Pancreas (tissue), 10 donors: ENCODE data around the gene NRCAM. TPM values are rescaled to one million over a fixed set of nuclear protein-coding genes. Genes with fewer than 3 reads are reported as not detected.
A peak's percentile ranks its signal among the peaks of the same experiment; 100 is the strongest.

Experiments
- ATAC-seq, 4 donors: fragments of 200-7000 bp; cut with Tn5 transposase; one replicate each; pipeline versions ENCODE4 v1.8.0 to v1.9.1; 2020; ENCODE audit warnings: mild to moderate bottlenecking in 4 of 4, moderate library complexity in 4 of 4
- DNase-seq, 6 donors: peaks; one replicate each; pipeline ENCODE4 v3.0.0-alpha.2; 2020
- FAIRE-seq: peaks from 2 replicates; lab custom pipeline; 2012; peaks lifted over from hg19 to GRCh38; lab: Jason Lieb, UNC
- H3K27ac ChIP-seq, 4 donors: fragments of 200-600 bp; sonication (generic); 1 replicate in 3 of 4; 2 replicates in 1 of 4; pipeline versions ENCODE4 v1.5.0 to v1.8.0; 2020
- H3K27me3 ChIP-seq, 4 donors: fragments of 200-600 bp; one replicate each; pipeline ENCODE4 v1.8.0; 2021
- H3K36me3 ChIP-seq, 3 donors: fragments of 200-600 bp; sonication (generic) in 1 of 3; one replicate each; pipeline versions ENCODE4 v1.5.0 to v1.8.0; 2020 to 2021
- H3K4me1 ChIP-seq, 3 donors: fragments of 200-600 bp; one replicate each; pipeline ENCODE4 v1.8.0; 2021
- H3K4me3 ChIP-seq, 4 donors: fragments of 200-600 bp; sonication (generic) in 2 of 4; one replicate each; pipeline versions ENCODE4 v1.5.0 to v1.8.0; 2020 to 2021
- H3K9me3 ChIP-seq, 4 donors: fragments of 200-600 bp; one replicate each; pipeline ENCODE4 v1.8.0; 2021
- CTCF ChIP-seq, 4 donors: fragments of 200-600 bp; sonication (generic) in 3 of 4; IDR thresholded peaks; one replicate each; pipeline versions ENCODE4 v1.5.0 to v1.8.0; 2021; ENCODE audit warnings: antibody characterized with exemption in 4 of 4
- WGBS, 2 donors: extraction: QIAGEN DNeasy Blood & Tissue Kit; methylation state at CpG; one replicate each; pipeline ENCODE4 v1.1.7; 2013; 5-methylcytosine and 5-hydroxymethylcytosine counted together
- intact Hi-C, 3 donors: fragments of 100-400 bp; cut with DNase I; formaldehyde crosslinking; loops; one replicate each; pipeline versions ENCODE4 v1.11.1 to v1.14.2; 2022
- polyA plus RNA-seq, 2 donors: library from polyadenylated mRNA; stranded (reverse); fragments of 200-250 nt; gene quantifications; one replicate each; pipeline ENCODE4 v1.2.3, GENCODE V29; 2013
- total RNA-seq, 6 donors: library from RNA; stranded (reverse); fragmentation: NEBNext Ultra II Directional in 4 of 6; extraction: Animal tissue kit (Norgen Biotek cat#: 25700) in 4 of 6; gene quantifications; one replicate each; pipeline versions ENCODE4 v1.2.1 to v1.2.4, GENCODE V29; 2021 to 2023
- donor health status: healthy with polysubstance abuse.
- donor health status: DM: no; HTN: no; CAD: no; lungs with moderate emphysema.
- donor health status: DM: no; HTN: no; CAD: no.
- donor health status: control.
- donor health status: control.
- donor health status: Bipolar disorder and iron deficiency.
- donor health status: DM: yes; HTN: yes; CAD: no.
- donor health status: DM: no; HTN: no; CAD: no.
- donor health status: DM: no; HTN: no; CAD: no.
- donor health status: DM: yes; HTN: yes; CAD: no.

The NRCAM gene
- total and polyA plus RNA-seq, 8 donors, result 14.1 to 53.6 (median 40.4) TPM

GRCh38 chr7:108149908-108150307, 306.3 kb downstream of the NRCAM start:
- intact Hi-C loops, result no loop called here
- H3K4me1 ChIP-seq, result no peaks in the 10 kb centered on the region
- no peaks in the 10 kb centered on the region for H3K36me3 ChIP-seq
- H3K27ac ChIP-seq, result no peak overlapping the region
- TF ChIP-seq CTCF (IDR thresholded peaks at IDR 0.05), result no peak
- no peaks in the 10 kb centered on the region for H3K27me3 ChIP-seq
- no peak for ATAC-seq
- no peak overlapping the region for H3K4me3 ChIP-seq
- peaks cover 0 to 3% (median 0%) of the 10 kb centered on the region in 4 donors for H3K9me3 ChIP-seq
- FAIRE-seq, result no peak
- WGBS, 2 donors, result 64 to 65% methylated on average over 6 of the region's 6 CpGs
- DNase-seq, result no peak

GRCh38 chr7:108149119-108149518, 307.1 kb downstream of the NRCAM start:
- H3K27ac ChIP-seq, result no peak overlapping the region
- FAIRE-seq (no peak), ATAC-seq (no peak), DNase-seq (no peak)
- H3K9me3 ChIP-seq, result peaks cover 0 to 3% (median 0%) of the 10 kb centered on the region in 4 donors
- H3K4me1 ChIP-seq, result no peaks in the 10 kb centered on the region
- H3K36me3 ChIP-seq, result no peaks in the 10 kb centered on the region
- H3K27me3 ChIP-seq, result no peaks in the 10 kb centered on the region
- 89 to 90% methylated on average over 5 of the region's 5 CpGs for WGBS, 2 donors
- intact Hi-C loops, result no loop called here
- no peak for TF ChIP-seq CTCF (IDR thresholded peaks at IDR 0.05)
- no peak overlapping the region for H3K4me3 ChIP-seq

- no peak overlapping the region for H3K27ac ChIP-seq
- intact Hi-C loops, result no loop called here
- H3K27me3 ChIP-seq, result no peaks in the 10 kb centered on the region
- ATAC-seq, result no peak
- H3K9me3 ChIP-seq, result peaks cover 0 to 3% (median 0%) of the 10 kb centered on the region in 4 donors
- WGBS, 2 donors, result 83% methylated on average over 6 of the region's 6 CpGs
- H3K4me3 ChIP-seq, result no peak overlapping the region
- no peaks in the 10 kb centered on the region for H3K36me3 ChIP-seq
- DNase-seq, result peak in 2 of 6 donors; percentile 37 to 39
- H3K4me1 ChIP-seq, result no peaks in the 10 kb centered on the region
- FAIRE-seq, result no peak
- no peak for TF ChIP-seq CTCF (IDR thresholded peaks at IDR 0.05)
Measured at GRCh38 chr7:108147031-108147563, 309.1 kb downstream of the NRCAM start.

- no peak overlapping the region for H3K4me3 ChIP-seq
- ATAC-seq (peak; percentile 72 to 90 (median 90)), DNase-seq (peak in 4 of 6 donors; percentile 14 to 69 (median 32)), FAIRE-seq (no peak)
- intact Hi-C loops, result no loop called here
- no peaks in the 10 kb centered on the region for H3K4me1 ChIP-seq
- H3K36me3 ChIP-seq, result no peaks in the 10 kb centered on the region
- H3K9me3 ChIP-seq, result peaks cover 0 to 3% (median 0%) of the 10 kb centered on the region in 4 donors
- WGBS, 2 donors, result 39 to 45% methylated on average over 12 of the region's 12 CpGs
- H3K27me3 ChIP-seq, result no peaks in the 10 kb centered on the region
- H3K27ac ChIP-seq, result no peak overlapping the region
- peak; percentile 39 to 76 (median 64) for TF ChIP-seq CTCF (IDR thresholded peaks at IDR 0.05)
Measured at GRCh38 chr7:108146070-108146842, 310.0 kb downstream of the NRCAM start.

- H3K27me3 ChIP-seq, result no peaks in the 10 kb centered on the region
- no peaks in the 10 kb centered on the region for H3K4me1 ChIP-seq
- H3K9me3 ChIP-seq, result peaks cover 0 to 3% (median 0%) of the 10 kb centered on the region in 4 donors
- DNase-seq (no peak), ATAC-seq (no peak), FAIRE-seq (no peak)
- TF ChIP-seq CTCF (IDR thresholded peaks at IDR 0.05), result no peak
- intact Hi-C loops, result no loop called here
- no peak overlapping the region for H3K27ac ChIP-seq
- 80 to 83% methylated on average over 8 of the region's 8 CpGs for WGBS, 2 donors
- no peak overlapping the region for H3K4me3 ChIP-seq
- no peaks in the 10 kb centered on the region for H3K36me3 ChIP-seq
Measured at GRCh38 chr7:108145401-108145800, 310.8 kb downstream of the NRCAM start.
